Muscle layer of colon (tissue), 2 donors: Measurements from ENCODE around the gene PTMS.
A peak's percentile ranks its signal among the peaks of the same experiment; 100 is the strongest.

Experiments
- H3K27ac ChIP-seq: one replicate; pipeline ENCODE4 v1.7.0; 2013; ENCODE audit warnings: low read depth, mild to moderate bottlenecking, low read length, moderate library complexity
- H3K27me3 ChIP-seq, 2 donors: one replicate each; pipeline ENCODE4 v1.7.0; 2013; ENCODE audit warnings: low read length in 2 of 2, mild to moderate bottlenecking in 2 of 2; ENCODE audit not compliant: insufficient read depth in 2 of 2, control insufficient read depth in 1 of 2
- H3K36me3 ChIP-seq: one replicate; pipeline ENCODE4 v1.7.0; 2013; ENCODE audit warnings: mild to moderate bottlenecking, low read length; ENCODE audit not compliant: insufficient read depth
- H3K4me1 ChIP-seq: one replicate; pipeline ENCODE4 v1.7.0; 2013; ENCODE audit warnings: mild to moderate bottlenecking, low read length; ENCODE audit not compliant: insufficient read depth
- H3K4me3 ChIP-seq, 2 donors: one replicate each; pipeline ENCODE4 v1.7.0; 2013; ENCODE audit warnings: low read length in 2 of 2, low read depth in 1 of 2, mild to moderate bottlenecking in 1 of 2, moderate library complexity in 1 of 2
- H3K9ac ChIP-seq: one replicate; pipeline ENCODE4 v1.7.0; 2013; ENCODE audit warnings: low read length
- H3K9me3 ChIP-seq: one replicate; pipeline ENCODE4 v1.7.0; 2013; ENCODE audit warnings: mild to moderate bottlenecking, low read length
- donor health status: abdominal sarcoma.
- donor health status: Adenocarcinoma of cecum.

The PTMS gene

GRCh38 chr12:6768437-6768914, 2.3 kb downstream of the PTMS start:
- no peaks in the 10 kb centered on the region for H3K9me3 ChIP-seq
- H3K36me3 ChIP-seq, result peaks cover 14% of the 10 kb centered on the region
- H3K27ac ChIP-seq, result peak overlapping the region; percentile 90
- peak overlapping the region; percentile 79 to 88 for H3K4me3 ChIP-seq
- H3K4me1 ChIP-seq, result peaks cover 71% of the 10 kb centered on the region
- H3K9ac ChIP-seq, result peak overlapping the region; percentile 54
- H3K27me3 ChIP-seq, result no peaks in the 10 kb centered on the region

- peak overlapping the region; percentile 15 to 79 for H3K4me3 ChIP-seq
- H3K36me3 ChIP-seq, result peaks cover 14% of the 10 kb centered on the region
- no peaks in the 10 kb centered on the region for H3K9me3 ChIP-seq
- no peaks in the 10 kb centered on the region for H3K27me3 ChIP-seq
- H3K9ac ChIP-seq, result peak overlapping the region; percentile 54
- H3K27ac ChIP-seq, result peak overlapping the region; percentile 90
- H3K4me1 ChIP-seq, result peaks cover 67% of the 10 kb centered on the region
These were observed 2.8 kb downstream of the PTMS start for GRCh38 chr12:6768990-6769389.

DNA sequence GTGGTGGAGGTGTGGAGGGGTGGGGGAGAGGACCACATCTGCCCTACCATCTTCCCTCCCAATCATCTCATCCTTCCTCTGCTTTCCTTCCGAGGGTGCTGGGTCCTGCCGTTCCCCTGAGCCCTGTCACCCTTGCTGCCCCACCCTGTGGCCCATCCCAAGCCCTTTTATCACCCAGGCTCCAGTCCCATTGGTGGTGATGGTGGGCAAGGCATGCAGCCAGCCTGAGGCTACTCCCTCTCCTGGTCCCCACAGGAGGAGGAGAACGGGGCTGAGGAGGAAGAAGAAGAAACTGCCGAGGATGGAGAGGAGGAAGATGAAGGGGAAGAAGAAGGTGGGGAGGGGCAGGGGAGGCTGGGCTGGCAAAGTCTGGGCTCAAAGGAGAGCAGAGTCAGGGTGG, 3.5 kb downstream of the PTMS start:
- Histone ChIP-seq H3K27me3 (no peaks in the 10 kb centered on the region), H3K36me3 (peaks cover 14% of the 10 kb centered on the region), H3K9ac (no peak overlapping the region), H3K4me3 (no peak overlapping the region), H3K9me3 (no peaks in the 10 kb centered on the region), H3K4me1 (peaks cover 63% of the 10 kb centered on the region), H3K27ac (peak overlapping the region; percentile 90)

DNA sequence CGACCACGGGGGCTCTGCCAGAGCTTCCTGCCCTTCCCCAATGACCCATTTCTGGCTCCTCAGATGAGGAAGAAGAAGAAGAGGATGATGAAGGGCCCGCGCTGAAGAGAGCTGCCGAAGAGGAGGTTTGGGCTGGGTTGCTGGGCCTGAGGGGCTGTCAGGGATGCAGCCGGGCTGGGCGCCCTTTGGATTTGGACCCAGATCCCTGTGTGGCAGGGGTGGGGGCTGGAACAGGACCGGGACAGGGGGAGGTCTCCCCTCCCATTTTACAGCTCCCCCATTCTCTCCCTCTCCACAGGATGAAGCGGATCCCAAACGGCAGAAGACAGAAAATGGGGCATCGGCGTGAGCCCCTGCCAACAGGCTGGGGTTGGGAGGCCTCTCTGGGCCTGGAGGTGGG, 3.9 kb downstream of the PTMS start:
- no peak overlapping the region for H3K4me3 ChIP-seq
- H3K27me3 ChIP-seq, result no peaks in the 10 kb centered on the region
- no peaks in the 10 kb centered on the region for H3K9me3 ChIP-seq
- no peak overlapping the region for H3K9ac ChIP-seq
- peaks cover 58% of the 10 kb centered on the region for H3K4me1 ChIP-seq
- H3K36me3 ChIP-seq, result peaks cover 14% of the 10 kb centered on the region
- H3K27ac ChIP-seq, result peak overlapping the region; percentile 57

GRCh38 chr12:6770600-6770999, 4.4 kb downstream of the PTMS start:
- H3K9ac ChIP-seq, result no peak overlapping the region
- H3K27ac ChIP-seq, result peak overlapping the region; percentile 57
- H3K4me3 ChIP-seq, result no peak overlapping the region
- no peaks in the 10 kb centered on the region for H3K9me3 ChIP-seq
- no peaks in the 10 kb centered on the region for H3K27me3 ChIP-seq
- peaks cover 14% of the 10 kb centered on the region for H3K36me3 ChIP-seq
- H3K4me1 ChIP-seq, result peaks cover 53% of the 10 kb centered on the region

GRCh38 chr12:6771091-6771495, 4.9 kb downstream of the PTMS start:
- H3K27ac ChIP-seq, result peak overlapping the region; percentile 57
- H3K9ac ChIP-seq, result no peak overlapping the region
- no peaks in the 10 kb centered on the region for H3K9me3 ChIP-seq
- peaks cover 14% of the 10 kb centered on the region for H3K36me3 ChIP-seq
- H3K4me3 ChIP-seq, result no peak overlapping the region
- H3K4me1 ChIP-seq, result peaks cover 50% of the 10 kb centered on the region
- H3K27me3 ChIP-seq, result no peaks in the 10 kb centered on the region

GRCh38 chr12:6771509-6772330, 5.6 kb downstream of the PTMS start:
- peaks cover 50% of the 10 kb centered on the region for H3K4me1 ChIP-seq

DNA sequence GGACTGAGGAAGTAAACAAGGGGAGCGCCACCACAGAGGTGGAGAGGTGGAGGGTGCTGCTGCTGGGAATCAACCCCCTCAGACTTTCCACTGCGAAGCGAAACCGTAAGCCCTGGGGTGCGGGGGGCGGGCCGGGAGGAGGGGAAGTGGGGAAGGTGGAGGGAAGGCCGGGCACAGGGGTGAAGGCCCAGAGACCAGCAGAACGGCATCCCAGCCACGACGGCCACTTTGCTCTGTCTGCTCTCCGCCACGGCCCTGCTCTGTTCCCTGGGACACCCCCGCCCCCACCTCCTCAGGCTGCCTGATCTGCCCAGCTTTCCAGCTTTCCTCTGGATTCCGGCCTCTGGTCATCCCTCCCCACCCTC, 6.2 kb downstream of the PTMS start, which contains the start of gene LAG3:
LAG3 (plus strand) TSS at position 190 of the 365 bp plus-strand sequence. CDS start 333 bp downstream, outside the sequence.
- Histone ChIP-seq H3K27ac (peak within 1 kb of the TSS; percentile 57), H3K9me3 (no peaks in the 10 kb centered on the region), H3K27me3 (no peaks in the 10 kb centered on the region), H3K4me3 (peak within 1 kb of the TSS in 1 of 2 donors; percentile 11), H3K4me1 (peaks cover 52% of the 10 kb centered on the region), H3K36me3 (peaks cover 14% of the 10 kb centered on the region), H3K9ac (no peak within 1 kb of the TSS)

More at GRCh38 chr12:6771509-6772330, 5.6 kb downstream of the PTMS start:
- peaks cover 14% of the 10 kb centered on the region for H3K36me3 ChIP-seq
- H3K4me3 ChIP-seq, result peak overlapping the region in 1 of 2 donors; percentile 11
- no peaks in the 10 kb centered on the region for H3K9me3 ChIP-seq
- peak overlapping the region; percentile 57 for H3K27ac ChIP-seq
- H3K9ac ChIP-seq, result no peak overlapping the region
- no peaks in the 10 kb centered on the region for H3K27me3 ChIP-seq

- Histone ChIP-seq H3K27me3 (no peaks in the 10 kb centered on the region), H3K36me3 (peaks cover 14% of the 10 kb centered on the region), H3K4me1 (peaks cover 58% of the 10 kb centered on the region), H3K27ac (no peak overlapping the region), H3K9me3 (no peaks in the 10 kb centered on the region), H3K9ac (no peak overlapping the region), H3K4me3 (no peak overlapping the region)
These were observed 6.8 kb downstream of the PTMS start for GRCh38 chr12:6772726-6773589.

DNA sequence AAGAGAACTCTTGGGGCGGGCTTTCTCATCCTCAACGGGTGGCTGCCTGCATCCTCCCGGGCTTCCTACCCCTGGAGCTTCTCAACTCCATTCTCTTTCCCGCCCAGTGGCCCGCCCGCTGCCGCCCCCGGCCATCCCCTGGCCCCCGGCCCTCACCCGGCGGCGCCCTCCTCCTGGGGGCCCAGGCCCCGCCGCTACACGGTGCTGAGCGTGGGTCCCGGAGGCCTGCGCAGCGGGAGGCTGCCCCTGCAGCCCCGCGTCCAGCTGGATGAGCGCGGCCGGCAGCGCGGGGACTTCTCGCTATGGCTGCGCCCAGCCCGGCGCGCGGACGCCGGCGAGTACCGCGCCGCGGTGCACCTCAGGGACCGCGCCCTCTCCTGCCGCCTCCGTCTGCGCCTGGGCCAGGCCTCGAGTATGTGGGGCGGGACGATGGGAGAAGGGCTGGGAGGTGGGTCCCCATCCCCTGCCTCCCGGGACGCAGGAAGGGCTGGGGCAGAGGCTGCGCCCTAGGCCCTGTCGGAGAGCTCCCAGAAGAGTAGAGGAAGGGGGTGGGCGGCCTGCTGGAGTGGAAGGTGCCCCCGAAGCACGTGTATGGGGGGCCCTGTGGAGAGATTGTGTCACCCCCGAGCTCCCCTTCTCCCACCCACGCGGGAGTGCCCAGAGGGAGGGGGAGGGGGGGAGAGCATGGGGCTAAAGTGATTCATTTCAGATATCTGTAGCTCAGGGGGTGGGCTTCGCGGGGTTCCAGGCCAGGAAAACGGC, 7.6 kb downstream of the PTMS start:
- H3K4me1 ChIP-seq, result peaks cover 52% of the 10 kb centered on the region
- H3K36me3 ChIP-seq, result peaks cover 14% of the 10 kb centered on the region
- no peak overlapping the region for H3K4me3 ChIP-seq
- H3K9ac ChIP-seq, result no peak overlapping the region
- no peaks in the 10 kb centered on the region for H3K27me3 ChIP-seq
- no peaks in the 10 kb centered on the region for H3K9me3 ChIP-seq
- no peak overlapping the region for H3K27ac ChIP-seq
